COLO829 (cell line): ENCODE results near the gene HJURP.

Experiments used
- DNase-seq: peaks from one replicate; pipeline ENCODE4 v3.0.0; 2012; ENCODE audit warnings: low spot score

The HJURP gene

DNA sequence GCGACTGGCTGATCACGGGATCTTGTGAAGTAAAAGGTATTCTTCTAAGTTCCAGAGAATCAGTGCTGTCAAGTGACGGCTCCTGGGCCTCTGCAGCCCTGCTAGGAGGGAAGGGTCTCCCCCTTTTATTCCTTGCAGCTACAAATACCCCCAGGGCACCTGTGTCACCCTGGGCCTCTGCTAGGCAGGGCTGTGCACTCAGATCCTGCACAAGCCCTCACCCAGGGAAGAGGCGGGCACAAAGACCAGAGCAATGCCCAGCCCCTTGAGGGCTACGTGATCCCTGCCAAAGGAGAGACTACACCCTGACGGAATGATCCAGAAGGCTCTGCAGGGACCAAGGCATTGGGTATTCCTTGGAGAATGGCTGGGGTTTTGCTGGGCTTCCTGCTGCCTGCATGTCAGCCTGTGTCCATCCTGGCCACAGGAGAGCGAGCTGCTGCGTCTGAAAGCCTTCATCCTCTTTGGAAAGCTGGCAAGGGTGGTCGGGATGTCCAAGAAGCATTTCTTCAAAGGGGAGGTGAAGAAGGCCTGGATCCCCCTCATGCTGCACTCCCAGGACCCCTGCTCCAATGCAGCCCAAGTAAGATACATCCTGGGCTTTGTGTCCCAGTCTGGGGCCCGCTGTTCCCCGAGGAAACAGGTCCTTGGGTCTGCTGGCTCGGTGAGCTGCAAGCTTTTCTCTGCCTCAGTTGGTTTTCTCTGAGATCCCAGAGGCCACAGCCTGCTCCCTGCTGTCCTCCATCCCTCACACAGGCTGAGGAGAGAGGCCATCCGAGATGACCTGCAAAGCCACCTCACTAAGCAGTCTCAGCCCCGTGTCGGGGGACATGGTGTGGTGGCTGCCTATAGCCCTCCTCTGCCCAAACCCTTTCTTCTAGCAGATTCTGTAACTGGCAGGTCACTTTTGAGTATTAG lies 24.9 kb downstream of the HJURP start:
- DNase-seq = no peak

DNA sequence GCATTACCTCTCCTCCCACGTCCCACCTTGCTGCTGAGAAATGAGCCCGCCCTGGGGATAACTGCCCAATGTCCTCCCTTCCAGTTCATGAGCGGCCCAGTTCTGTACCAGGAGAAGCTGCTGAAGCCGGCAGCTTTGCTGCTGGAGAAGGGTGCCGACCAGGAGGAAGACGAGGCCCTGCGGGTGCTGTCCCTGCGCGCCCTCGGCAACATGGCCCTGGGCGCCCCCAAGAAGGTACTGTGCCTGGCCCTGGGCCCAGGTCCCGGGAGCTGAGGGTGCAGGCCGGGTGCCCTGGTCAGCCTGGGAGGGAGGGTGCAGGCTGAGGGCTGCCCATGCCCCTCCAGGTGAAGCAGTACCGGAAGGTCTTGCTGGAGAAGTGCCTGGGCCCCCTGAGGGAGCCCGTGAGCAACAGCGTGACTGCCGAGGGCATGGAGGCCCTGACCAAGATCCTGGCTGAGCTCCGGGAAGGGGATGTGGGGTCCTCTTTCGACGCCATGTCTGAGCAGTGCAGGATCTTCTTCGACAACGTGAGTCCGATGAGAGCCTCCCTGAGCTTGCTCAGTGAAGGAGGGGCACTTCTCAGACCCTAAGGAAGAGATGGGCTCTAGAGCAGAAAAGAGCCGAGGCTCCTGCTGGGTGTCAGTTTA lies 25.7 kb downstream of the HJURP start:
- no peak for DNase-seq

DNA sequence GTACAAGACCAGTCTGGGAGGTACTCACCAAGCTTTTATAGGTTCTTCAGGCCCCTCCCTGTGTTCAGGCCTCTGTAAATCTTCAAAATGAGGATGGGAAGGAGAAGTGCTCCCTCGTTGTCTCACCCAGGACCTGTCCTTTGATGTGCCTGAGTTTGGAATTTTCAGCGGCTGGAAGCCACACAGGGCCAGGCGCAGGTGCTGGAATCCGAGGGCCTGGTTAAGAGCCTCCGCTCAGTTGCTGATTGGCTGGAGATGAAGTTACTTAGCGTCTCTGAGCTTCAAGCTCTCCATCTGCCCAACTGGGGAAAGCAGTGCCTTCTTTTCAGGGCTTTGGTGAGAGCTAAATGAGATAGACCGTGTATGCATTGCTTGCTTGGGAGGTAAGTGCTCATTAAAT lies 30.0 kb downstream of the HJURP start:
- DNase-seq = no peak

DNA sequence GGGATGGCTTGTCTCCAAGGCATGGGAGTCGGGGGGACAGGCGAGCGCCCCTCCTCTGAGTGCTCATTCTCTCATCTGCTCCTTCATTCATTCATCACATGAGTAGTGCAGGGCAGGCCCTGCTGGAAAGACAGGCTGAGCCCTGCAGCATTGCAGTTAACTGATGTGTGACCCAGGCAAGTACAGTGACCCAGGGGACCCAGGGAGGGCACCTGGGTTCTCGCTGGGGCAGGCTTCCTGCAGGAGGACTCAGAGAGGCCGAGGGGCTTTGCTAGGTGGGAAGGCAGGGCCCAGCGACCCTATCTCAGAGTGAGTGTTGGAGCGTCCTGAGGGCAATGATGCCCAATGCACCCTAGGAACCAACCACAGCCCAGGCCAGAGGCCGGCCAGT lies 30.6 kb downstream of the HJURP start:
- DNase-seq = no peak

DNA sequence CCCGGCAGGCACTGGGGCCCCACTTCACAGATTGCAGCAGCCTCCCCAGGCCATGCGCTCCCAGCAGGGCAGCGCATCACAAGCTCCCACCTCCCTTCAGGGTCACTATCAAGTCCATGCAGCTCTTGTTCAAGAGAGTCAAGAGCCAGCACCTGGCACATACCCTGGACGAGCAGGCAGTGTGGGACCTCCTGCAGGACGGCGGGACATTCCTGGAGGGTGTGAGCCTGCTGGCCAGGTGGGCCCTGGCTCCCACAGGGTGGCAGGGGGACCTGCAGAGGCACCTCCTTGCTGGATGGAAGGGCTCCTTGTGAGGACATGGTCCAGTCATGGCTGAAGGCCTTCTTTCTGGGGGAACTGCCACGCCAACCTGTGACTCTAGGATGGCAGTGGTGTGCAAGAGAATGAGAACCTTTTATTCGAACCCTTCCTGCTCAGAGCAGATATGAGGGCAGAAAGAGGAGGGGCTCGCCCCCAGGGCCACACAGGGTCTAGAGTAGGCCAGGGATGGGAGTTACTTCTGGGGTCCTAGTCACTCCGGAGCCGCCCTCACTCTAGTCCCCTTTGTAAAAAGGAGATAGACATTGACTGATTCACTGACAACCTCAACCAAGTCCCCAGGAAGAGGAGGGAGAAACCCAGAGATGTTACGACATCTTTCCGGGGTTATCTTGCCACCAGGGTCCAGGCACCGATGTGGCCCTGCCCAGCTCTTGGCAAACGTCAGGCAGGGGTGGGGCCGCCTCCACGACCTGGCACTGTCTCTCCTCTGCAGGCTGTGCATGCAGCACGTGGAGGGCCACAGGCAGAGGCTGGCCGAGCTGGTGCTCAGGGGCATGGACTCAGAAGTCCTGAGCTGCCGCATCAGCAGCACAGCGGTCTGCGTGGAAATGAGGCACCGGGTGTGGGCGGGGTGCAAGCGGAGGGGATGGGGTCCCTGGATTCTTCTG lies 31.3 kb downstream of the HJURP start:
- DNase-seq = no peak

DNA sequence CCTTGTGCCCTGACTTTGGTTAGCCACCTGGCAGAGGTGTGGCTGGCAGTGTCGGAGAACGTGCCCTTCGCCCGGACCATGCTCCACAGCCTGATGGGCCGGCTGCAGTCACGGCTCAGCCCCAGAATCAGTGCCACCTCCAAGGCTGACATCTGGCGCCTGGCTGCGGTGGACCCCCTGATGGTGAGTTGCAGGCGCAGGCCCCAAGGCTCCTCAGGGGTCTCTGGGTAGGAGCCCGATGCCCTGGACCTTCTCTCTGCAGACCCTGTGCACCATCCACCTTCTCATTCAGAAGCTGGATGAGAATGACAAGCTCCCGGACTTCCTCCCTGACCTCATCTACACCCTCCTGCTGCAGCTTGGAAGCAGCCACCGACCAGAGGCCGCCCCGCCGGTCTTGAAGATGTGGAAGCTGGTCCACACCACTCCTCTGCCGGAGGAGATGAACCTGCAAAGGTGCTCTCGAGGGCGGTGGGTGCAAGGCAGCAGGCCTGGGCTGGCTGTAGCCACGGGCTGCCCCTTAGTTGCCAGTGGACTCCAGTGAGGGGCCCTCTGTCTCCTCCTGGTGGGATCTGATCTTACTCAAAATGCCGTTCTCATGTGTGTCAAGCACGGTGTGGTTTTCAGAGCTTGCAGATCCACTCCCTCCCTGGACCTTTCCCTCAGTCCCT lies 32.1 kb downstream of the HJURP start:
- DNase-seq = no peak

DNA sequence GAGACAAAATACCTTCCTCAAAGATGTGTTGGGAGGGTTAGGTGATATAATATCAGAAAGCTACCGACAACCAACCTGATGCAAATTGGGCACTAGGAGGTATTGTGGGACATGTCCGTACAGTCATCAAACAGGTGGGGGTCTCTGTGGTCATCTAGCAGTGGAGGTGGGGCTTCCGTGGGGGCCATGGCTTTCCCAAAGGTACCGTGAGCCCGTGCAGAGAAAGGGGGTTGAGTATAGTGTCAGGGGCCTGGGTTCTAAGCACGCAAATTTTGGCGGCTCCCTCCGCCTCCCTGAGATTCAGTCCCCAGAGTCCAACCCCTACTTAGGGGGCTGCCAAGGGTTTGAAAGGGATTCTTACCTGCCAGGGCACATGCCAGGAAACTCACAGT lies 32.6 kb downstream of the HJURP start:
- DNase-seq = no peak

DNA sequence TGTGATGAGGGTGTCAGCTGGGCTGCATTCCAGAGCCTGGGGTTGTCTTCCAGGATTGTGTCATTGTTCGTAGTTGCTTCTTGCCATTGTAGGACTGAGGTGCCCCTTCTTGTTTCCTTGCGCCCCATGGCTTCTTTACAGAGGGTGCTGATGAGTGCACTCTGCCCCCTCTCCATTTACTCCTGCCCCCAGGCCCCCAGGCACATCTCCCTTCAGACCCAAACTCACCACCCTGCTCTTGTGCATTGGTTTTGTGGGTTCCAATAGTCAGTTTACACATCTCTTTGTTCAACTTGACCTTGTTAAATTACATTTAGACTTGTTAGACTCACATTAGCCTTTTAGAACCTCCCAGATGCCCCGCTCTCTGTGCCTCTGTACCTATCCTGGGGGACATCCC lies 33.1 kb downstream of the HJURP start:
- DNase-seq = no peak

DNA sequence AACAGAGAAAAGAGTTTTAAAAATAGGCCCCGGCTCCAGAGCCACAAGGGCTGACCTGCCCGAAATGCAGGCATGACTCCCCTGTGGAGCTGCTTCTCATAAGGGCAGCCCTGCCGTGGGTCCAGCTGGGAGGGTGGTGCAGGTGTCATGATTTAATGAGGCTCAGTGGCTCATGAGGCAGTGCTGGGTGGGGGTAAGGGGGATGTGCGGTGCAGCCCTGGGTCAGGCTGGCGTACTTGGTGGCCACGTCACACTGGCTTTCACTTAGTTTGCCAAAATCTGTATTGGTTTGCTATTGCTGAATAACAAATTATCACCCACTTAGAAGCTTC lies 33.6 kb downstream of the HJURP start:
- DNase-seq = no peak

DNA sequence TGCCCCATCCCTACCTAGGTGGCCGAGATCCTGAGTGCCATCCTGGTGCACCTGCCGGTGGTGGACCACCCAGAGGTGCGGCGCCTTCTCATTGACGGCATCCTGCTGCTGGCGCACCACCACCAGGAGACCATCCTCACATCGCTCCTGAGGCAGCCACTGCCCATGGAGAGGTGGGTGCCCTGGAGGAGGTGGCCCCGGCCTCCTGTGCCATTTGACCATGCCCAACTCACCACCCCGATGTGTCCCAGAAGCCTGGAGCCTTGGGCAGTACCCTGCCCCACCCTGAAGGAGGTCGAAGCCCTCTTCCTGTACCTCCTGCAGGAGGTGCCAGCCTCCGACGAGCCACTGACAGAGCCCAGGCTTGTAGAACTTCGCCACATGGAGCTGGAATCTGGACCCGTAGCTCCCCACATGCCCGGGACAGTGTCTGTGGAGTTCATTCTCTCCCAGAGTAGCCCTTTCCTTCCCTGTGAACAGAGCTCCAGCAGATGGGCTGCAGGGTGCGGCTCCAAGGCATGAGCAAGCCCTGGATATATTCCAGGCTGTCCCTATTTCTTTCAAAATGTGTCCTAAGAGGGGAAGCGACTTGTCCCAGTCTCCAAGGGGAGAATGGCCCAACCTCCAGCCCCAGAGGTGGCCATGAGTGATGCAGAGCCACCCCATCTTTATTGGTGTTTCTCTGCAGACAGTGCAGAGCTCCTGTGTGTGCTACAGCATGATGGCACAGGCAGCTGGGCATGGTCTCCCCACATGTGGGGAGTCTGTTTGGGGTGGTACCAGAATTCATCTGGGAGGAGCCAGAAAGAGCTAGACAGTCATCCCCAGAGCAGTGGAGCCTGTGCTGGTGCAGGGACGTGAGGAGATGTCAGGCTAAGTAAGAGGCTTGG lies 34.2 kb downstream of the HJURP start:
- DNase-seq = no peak

DNA sequence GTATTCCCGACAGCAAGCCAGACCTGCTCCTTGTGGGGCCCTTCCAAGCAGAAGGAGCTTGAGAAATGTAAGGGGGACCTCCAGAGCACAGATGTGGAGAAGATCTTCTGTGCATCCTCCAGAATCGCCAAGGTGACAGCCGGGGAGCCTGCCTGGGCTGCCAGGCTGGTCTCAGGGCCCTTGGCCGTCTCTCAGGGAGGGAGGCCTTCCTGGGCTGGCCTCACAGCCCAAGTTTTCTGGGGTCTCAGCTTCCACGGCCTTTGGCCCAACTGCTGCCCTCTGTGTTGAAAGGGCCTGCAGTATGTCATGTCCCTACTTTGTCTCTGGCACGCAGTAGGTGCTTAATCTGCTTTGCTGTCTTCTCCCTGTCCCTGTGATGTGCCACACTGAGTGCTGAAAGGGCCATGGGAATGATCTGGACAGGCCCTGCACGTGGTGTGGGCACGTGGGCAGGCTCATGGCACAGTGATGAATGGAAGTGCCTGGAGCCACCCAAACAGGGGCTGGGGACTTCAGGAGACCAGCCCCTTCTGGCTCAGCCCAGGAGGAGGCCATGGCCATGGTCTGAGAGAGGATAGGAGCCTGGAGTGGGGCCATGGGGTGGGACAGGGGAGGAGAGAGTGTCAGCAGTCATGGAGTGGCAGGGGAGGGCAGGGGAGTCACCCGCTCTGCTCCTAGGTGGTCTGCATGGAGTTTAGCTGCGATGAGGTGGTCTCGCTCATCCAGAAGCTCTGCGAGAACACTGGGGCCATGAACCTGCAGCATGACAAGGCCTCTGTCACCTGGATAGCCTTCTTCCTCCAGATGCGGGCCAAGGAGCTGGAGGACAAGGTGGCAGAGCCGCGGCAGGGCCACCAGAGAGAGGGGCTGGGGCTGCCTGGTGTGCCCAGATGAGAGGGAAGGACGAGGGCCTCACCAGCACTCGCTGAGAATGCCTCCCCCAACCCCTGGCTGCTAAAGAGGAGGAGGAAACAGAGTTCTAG lies 35.4 kb downstream of the HJURP start:
- DNase-seq = no peak

DNA sequence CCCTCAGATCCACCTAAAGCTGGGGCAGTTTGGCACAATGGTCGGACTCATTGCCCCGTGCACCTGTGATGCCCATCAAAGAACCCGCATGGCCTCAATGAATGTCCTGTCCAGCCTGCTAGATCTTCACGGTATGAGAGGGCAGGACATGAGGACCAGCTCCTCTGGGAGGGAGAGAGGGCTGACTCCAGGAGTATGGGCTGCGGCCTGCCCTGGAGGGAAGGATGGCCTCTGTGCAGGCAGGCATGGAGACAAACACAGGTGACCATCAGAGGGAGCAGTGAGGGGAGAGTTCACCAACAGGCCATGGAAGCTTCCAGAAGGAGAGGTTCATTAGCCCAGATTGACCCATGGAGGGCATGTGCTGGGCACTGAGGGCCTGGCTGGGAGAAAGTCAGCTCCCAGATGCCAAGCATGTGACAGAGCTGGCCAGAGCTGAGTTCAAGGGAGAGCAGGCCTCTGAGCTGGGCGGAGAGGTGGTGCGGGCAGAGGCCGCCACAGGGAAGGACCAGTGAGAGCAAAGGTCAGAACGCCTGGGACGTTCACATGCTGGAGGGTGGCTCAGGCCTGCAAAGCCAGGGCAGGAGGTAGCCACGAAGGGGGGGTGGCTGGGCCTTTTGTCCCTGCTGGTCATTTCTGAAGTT lies 36.2 kb downstream of the HJURP start:
- no peak for DNase-seq

DNA sequence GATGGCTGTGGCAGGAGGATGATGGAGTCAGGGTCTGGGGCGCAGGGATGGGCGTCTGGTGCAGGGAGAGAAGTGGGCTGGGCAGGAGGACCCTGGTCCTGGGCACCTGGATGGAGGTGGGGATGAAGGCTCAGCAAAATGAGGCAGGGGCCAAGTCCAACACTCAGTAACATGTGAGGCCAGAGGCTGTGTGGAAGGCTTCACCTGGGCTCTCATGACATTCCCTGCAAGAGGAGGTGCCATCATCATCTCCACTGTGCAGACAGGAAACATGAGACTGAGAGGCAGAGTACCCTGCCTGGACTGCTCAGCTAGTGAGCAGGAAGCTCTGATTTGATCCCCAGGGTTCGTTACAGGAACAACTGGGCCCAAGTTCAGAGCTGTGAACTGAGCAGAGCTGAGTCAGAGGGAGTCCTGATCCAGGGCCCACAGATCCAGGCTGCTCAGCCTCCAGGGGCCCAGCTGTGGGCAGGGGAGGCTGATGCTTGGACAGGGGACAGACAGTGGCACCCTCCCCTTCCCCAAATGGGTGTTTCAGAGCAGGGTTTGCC lies 36.9 kb downstream of the HJURP start:
- no peak for DNase-seq

DNA sequence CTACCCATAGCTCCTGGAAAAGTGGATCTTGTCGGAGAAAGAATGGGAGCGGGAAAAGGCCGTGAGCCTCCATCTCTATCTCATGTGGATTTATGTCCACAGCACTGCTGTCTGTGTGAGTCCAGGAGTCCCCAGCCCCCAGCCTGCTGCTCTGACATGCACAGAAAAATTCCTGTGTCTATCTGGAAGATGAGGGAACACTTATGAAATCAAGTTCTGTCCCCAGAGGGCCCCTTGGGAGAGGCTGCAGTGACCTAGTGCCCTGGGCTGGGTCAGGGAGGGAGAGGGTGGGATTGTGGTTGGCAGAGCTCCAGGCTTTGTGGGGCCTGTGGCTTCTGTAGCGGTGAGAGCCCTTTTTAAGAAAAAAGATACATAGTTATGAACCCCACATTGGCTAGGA lies 37.6 kb downstream of the HJURP start:
- no peak for DNase-seq

DNA sequence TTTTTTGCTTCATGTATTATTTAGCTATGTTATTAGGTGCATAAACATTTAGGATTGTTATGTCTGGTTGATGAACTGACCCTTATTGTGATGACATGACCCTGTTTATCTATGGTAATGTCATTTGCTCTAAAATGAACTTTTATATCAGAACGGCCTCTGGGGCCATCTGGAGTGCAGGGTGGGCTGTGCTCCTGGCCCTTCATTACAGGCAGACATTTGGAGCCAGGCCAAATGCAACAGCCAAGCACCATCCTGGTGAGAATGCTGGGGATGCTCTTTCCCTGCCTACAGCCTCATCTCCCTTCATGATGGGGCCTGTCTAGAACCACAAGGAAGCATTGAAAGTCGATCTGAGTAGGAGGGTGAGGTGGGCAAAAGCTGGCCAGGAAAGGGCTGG lies 38.0 kb downstream of the HJURP start:
- DNase-seq = no peak

DNA sequence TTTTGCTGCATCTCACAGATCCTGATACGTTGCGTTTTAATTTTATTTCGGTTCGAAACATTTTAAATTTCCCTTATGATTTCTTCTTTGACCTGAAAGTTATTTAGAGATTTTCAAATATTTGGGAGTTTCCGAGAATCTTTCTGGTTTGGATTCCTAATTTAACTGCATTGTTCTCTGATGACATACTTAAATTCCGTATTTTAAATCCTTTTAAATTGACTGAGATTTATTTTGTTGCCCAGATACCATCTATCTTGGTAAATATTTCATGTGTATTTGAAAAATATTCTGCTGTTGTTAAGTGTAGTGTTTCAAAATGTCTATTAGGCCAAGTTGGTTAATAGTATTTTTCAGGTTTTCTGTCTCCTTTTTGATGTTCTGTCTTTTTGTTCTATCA lies 38.5 kb downstream of the HJURP start:
- no peak for DNase-seq

DNA sequence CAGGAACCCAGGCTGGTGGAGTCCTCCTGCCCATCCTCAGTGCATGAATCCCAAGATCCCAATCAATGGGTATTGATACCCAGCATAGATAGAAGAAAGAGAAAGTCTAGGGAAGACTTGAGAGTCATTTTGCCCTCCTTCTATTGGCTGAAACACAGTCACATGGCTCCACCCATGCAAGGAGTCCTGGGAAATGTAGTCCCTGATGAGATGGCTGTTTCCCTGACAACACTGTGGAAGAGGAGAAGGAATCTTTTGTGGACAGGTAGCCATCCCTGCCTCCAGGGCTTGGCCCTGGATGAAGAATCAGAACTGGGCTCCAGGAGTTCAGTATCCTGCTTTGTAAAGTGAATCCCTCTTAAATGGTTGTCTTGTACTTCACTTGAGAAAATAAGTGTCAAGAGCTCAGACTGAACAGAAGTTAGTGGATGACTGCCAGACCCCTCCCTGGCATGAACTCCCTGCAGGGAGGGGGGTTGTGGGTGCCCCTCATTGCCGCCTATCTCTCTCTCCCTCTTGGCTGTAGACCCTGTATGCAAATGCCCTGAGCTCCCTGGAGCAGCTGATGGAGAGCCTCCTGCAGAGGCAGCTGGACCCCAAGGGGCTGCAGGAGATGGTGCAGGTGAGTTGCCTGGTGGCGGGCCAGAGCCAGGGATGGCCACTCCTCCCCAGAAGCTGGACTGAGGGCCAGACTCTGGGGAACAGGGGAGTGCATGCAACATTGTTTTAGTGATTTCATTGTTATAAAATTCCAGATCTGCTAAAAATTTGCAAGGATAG lies 40.1 kb downstream of the HJURP start:
- peak; percentile 59 for DNase-seq
